Glomerular visceral epithelial cell (primary cell): ENCODE results near the gene NFKBIA.
A peak's percentile ranks its signal among the peaks of the same experiment; 100 is the strongest.
"Not testable (repeated sequence)": the region's sequence is repeated elsewhere in the genome, so short reads cannot be mapped to it uniquely, and the experiment has no call there.

Experiments
- DNase-seq: peaks from one replicate; pipeline ENCODE4 v3.0.0-alpha.2; 2016; ENCODE audit errors: extremely low spot score

The NFKBIA gene, protein sequence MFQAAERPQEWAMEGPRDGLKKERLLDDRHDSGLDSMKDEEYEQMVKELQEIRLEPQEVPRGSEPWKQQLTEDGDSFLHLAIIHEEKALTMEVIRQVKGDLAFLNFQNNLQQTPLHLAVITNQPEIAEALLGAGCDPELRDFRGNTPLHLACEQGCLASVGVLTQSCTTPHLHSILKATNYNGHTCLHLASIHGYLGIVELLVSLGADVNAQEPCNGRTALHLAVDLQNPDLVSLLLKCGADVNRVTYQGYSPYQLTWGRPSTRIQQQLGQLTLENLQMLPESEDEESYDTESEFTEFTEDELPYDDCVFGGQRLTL

DNA sequence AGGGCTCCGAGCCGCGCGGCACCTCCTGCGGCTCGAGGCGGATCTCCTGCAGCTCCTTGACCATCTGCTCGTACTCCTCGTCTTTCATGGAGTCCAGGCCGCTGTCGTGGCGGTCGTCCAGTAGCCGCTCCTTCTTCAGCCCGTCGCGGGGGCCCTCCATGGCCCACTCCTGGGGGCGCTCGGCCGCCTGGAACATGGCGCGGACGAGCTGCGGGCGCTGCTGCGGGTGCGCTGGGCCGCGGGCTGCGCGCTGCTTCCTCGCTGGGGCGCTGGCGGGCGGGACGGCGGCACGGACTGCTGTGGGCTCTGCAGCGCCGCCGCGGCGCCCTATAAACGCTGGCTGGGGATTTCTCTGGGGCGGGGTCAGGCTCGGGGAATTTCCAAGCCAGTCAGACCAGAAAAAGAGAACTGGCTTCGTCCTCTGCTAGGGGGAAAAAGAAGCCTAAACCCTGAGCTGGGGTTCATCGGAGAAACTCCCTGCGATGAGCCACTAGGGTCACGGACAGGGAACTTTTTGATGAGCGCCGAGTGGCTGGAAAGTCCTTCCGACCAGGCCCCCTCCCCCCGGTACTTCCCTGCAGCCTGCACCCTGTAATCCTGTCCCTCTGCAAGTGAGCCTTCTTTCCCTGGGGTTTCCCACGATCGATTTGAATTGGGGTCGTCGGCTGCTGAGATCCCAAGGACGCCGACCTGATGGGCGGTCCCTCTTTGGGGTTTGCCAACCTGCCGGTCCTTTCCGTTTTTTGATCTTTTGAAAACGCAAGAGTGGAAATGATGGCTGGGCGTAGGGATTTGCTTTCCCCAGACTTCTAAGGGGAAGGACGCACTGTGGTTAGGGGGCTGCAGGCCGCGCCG, at the start of gene NFKBIA:
NFKBIA (minus strand) TSS at position 301 of the 855 bp plus-strand sequence; CDS start at position 196, 105 bp downstream.
- DNase-seq: peak; percentile 92

DNA sequence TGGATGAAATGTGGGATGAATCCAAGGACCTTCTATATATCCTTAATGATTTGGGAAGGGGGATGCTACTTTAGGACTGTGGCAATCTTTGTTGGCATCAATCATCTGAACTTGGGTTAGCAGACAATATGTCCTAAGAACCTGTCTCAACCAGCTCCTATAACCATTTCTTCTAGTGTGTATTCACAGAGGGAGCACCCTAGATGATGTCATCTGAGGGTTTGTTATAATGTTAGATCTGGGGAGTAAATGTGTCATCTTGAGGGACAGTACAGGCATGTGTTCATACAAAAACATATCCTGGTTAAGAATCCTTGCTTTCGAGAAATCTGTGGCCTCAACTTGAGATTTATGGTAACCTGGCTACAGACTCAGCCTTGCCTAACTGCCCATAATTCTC, 41.9 kb upstream of the NFKBIA start:
- DNase-seq: no peak

DNA sequence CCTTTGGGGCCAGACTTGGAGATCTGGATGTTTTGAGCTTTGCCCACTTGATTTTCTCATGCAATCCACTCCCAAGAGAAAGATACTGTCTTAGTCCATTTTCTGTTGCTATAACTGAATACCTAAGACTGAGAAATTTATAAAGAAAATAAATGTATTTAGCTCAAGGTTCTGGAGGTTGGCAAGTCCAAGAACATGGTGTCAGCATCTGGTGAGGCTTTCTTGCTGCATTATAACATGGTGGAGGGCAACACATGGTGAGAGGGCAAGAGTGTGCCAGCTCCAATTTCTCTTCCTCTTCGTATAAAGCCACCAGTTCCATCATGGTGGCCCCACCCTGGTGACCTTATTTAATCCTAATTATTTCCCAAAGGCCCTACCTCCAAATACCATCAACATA, 39.6 kb upstream of the NFKBIA start:
- DNase-seq: no peak

DNA sequence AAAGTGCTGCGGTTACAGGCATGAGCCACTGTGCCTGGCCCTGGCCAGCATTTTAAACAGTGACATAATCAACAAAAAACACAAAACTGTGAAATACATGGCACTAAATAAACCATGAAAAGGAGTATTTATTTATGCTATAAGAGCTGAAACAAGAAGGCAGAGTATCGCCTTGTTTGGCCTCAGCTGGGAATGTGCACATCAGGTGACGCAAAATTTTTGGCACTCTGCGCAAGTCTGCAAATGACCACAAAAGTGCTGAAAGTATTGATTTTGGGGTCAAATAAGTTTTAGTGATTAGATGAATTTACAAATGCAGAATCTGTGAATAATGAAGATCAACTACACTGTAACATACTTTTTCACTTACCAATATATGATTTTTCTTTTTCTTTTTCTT, 36.6 kb upstream of the NFKBIA start:
- no peak for DNase-seq

DNA sequence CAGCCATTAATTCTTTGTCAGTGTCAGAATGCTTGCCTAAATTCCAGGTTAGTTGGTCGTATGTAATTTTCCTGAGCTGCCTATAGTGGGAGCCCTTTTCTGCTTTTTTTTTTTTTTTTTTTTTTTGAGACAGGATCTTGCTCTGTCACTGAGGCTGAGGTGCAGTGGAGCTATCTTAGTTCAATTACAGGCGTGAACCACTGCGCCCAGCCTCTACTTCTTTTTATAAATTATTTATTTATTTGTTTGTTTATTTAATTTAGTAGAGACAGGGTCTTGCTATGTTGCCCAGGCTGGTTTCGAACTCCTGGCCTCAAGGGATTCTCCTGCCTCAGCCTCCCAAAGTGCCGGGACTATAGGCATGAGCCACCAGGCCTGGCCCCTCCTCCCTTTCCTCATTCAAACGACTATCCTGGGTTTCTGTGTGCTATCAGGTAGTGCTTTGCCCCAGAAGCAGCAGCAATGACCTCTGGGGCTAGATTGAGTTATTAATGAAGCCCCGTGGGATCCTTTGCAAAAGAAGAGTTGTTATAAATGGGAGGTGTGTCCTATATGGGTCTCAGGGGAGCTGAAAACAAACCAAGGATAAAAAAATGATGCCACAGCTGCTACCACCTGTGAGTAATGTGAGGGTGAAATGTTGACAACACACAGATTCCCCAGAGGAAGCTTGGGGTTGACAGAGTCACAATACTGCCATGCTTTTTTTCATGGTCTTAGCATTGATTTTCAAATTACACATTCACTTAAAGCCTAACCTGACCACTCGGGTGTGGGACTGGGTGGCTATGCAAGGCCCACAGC, 34.6 kb upstream of the NFKBIA start:
- no peak for DNase-seq

DNA sequence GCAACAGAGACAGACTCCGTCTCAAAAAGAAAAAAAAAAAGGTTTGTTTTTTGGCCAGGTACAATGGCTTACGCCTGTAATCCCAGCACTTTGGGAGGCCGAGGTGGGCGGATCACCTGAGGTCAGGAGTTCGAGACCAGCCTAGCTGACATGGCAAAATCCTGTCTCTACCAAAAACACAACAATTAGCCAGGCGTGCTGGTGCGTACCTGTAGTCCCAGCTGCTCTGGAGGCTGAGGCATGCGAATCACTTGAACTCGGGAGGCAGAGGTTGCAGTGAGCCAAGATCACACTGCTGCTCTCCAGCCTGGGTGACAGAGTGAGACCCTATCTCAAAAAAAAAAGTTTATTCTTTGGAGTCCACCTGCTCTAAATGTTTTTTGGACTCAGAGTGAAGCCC, 33.9 kb upstream of the NFKBIA start:
- DNase-seq: not testable (repeated sequence)

DNA sequence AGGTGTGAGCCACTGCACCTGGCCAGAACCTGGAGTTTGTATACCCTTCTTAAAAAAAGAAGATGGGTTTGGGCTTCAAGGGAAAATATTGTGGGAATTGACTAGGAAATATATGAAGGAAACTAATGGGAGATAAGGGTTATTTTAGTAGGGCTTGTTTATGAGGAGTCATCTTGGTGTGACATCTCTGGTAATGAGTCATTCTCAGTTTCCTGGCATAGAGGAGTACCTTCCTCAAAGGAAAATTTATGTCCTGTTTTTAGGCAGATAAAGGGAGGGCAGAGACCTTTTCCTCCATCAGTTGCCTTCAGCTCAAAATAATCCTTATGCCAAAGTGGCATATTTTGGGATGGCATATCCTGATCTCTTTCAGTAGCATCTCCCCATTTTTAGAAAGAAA, 30.6 kb upstream of the NFKBIA start:
- DNase-seq: no peak

DNA sequence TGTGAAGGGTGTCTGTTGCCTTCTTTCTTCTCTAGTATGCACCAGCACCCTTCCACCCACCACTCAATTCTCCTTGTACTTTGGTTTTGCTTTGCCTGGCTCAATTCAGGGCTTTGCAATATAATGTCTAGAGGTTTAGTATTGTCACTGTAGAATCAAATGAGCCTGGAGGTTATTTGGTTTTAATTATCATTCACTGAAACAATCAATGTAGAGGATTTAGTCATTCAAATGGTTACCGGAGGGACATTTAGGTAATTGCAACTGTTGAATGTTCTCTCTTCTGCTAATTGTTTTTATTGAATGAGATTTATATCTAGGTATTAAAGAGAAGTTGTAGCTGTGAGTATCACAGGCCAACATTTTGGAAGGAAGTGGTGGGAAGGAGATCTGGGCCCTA, 29.3 kb upstream of the NFKBIA start:
- DNase-seq: no peak

DNA sequence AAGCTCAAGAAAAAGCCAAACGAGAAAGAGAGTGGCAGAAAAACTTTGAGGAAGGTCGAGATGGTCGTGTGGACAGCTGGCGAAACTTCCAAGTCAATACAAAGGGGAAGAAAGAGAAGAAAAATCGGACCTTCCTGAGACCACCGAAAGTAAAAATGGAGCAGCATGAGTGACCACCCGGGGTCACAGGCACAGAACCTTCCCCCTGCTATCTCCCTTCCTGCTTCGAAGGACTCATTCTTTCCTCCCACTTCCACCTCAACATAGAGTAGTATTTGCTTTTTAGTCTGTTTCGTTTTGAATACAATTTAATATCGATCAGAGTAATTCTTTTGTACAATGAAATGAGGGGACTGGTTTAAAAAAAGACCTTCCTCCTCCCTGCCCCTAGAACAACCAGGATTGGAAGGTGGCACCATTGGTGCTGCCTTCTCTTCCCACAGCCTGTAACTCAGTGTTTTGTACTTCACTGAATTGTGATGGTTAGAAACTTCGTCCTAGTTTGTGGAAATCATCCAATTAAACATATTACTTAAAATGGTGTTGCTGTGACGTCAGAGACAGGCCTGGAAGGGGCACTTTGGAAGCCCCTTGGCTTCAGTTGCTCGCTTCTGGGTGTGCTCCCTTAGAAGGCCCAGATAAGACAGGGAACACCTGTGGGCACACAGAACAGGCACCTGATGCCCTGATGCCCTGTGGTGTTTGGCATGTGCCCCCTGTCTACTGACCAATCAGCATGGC, 26.1 kb upstream of the NFKBIA start:
- DNase-seq: no peak

DNA sequence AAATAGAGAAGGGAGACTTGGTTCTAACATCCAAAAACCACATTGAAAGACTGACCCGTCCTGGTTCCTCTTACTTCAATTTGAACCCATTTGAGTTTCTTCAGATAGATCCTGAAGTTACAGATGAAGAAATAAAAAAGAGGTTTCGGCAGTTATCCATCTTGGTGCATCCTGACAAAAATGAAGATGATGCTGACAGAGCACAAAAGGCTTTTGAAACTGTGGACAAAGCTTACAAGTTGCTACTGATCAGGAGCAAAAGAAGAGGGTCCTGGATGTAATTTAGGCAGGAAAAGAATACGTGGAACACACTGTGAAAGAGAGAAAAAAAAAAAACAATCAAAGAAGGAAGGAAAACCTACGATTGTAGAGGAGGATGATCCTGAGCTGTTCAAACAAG, 25.4 kb upstream of the NFKBIA start:
- DNase-seq: no peak

DNA sequence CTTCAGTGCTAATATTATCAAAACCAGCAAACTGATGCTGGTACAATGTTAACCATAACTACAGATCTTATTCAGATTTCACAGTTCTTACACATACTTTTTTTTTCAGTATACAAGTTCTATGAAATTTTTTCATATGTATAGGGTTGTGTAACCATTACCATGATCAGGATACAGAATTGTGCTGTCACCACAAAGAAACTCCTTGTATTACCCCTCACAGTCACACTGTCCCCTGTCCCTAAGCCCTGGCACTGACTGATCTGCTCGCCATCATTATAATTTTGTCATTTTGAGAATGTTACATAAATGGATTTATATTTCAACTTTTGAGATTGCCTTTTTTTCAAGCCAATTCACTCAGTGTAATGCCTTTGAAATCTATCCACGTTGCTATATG, 21.3 kb upstream of the NFKBIA start:
- no peak for DNase-seq

DNA sequence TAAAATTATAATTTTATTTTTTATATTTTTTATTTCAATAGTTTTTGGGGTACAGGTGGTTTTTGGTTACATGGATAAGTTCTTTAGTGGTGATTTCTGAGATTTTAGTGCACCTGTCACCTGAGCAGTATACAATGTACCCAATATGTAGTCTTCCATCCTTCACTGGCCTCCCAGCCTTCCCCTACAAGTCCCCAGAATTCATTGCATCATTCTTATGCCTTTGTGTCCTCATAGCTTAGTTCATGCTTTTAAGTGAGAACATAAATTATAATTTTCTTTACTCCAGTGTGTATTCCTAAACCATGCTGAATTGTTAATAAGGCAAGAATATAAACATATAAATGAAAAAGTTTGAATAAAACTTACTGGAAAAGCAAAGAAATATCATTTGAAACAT, 19.1 kb upstream of the NFKBIA start:
- DNase-seq: no peak

DNA sequence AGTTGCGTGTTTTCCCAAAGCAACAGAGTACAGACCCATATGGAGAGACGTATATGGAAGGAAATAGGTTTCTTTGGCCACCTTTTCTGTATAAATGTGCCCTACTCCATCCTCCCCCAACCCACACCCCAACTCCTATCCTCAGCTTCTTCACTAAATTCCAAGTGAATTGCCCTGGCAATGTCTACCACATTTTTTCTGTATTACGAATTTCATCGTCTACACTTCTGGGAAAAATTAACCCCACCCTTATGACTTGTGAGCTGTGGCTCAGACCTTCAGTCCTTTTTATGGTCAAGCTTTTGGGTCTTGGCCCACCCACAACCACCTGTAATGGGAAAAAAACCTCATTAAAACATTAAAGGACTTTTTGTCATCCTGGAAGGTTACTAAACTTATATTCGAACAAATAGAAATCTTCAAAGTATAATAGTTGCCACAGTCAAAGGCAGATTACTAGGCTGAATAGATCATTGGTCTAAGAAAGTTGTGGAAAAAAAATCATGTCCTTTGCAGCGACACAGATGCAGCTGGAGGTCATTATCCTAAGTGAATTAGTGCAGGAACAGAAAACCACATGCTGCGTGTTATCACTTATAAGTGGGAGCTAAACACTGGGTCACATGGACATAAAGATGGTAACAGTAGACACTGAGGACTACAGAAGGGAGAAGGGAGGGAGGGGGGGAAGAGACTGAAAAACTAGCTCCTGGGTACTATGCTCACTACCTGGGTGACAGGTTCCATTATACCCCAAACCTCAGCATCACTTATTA, 15.7 kb upstream of the NFKBIA start:
- DNase-seq: peak; percentile 64

DNA sequence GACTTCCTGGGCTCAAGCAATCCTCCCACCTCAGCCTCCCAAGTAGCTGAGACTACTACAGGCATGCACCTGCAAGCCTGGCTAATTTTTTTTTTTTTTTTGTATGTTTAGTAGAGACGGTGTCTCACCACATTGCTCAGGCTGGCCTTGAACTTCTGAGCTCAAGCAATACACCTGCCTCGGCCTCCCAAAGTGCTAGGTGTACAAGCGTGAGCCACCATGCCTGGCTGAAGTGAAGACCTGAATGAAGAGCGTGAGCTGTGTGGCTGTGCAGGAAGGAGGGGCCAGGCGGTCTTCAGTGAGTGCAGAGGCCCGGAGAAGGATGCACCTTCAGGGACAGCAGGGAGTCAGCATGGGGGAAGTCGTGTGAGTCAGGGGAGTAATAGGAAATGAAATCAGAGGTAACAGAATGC, 14.9 kb upstream of the NFKBIA start:
- DNase-seq: peak; percentile 60

DNA sequence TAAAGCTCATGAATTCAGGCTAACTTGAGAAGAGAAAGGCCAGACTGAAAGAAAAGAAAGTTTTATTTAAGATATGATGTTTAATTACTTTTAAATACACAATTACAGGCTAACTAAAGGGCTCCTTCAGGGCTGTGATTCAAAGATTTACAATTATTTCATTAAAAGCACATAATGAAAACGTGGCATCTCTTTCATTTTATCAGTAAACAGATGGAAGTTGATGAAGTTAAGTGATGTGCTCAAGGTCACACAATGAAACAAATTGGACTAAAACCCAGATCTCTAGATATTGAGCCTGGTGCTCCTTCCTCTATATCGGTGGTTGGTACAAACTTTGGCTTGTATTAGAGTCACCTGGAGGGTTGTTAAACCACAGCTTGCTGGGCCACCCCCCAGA, 13.5 kb upstream of the NFKBIA start:
- no peak for DNase-seq

DNA sequence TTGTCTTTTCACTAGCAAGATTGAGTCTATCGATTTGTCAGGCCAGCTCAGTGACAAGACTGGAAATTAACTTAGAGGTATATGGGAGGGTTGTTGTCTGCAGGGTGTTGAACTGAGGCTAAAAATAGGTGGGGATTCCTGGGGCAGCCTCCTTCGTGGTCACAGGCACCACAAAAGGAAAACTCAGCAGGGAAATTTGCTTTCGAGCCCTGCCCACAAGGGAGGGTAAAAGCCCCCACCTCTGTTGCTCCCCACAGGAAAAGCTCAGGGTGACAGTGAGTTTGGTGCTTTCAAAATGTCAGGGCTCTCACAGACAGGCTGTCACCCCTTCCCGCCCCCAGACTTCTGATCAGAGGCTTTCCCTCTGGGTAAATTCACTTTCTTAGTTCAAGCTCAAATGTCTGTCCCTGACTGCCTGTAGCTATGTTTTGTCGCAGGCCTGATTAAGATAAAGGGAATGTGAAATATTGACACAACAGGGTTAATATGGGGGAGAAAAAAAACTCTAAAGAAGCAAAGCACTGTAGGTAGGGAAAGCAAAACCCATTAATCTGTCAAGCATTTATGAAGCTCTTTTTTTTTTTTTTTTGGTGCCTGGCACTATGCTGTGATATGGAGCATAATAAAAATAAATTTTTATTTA, 11.7 kb upstream of the NFKBIA start:
- no peak for DNase-seq

DNA sequence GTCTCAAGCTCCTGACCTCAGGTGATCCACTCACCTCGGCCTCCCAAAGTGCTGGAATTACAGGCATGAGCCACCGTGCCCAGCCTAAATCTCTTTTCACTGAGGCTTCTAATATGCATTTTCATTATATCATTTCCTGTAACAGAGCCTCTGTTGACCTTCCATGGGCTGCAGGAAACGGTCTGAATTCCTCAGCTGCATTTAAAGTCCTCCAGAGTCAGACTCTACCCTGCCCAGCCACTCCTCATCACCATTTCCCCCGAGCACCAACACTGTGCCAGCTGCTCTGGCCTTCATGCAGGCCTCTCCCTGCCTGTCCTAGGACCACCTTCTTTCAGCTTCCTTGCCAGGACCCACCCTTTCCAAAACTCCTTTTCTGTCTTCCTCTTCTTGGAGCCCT, 9.8 kb upstream of the NFKBIA start:
- DNase-seq: peak; percentile 50

DNA sequence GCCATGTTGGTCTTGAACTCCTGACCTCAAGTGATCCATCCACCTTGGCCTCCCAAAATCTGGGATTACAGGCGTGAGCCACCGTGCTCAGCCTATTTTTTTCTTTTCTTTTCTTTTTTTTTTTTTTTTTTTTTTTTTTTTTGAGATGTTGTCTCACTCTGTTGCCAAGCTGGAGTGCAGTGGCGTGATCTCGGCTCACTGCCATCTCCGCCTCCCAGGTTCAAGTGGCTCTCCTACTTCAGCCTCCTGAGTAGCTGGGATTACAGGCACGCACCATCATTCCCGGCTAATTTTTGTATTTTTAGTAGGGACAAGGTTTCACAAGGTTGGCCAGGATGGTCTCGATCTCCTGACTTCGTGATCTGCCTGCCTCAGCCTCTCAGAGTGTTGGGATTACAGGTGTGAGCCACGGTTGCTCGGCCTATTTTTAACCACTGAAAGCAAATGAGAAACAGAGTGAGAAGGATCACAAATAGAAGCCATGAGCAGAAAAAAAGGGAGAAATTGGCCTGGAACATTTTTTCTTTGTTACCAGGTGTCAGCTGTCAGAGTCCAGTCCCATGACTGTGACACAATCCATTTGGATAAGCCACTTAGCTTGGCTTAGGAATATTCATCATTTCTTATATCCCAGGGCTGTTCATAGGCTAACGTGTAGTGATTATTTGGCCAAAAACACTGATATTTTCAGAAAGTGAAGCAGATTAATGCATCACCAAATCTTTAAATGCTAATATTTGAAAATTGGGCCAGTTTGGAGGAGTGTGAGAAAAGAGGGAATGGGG, 7.9 kb upstream of the NFKBIA start:
- no peak for DNase-seq

DNA sequence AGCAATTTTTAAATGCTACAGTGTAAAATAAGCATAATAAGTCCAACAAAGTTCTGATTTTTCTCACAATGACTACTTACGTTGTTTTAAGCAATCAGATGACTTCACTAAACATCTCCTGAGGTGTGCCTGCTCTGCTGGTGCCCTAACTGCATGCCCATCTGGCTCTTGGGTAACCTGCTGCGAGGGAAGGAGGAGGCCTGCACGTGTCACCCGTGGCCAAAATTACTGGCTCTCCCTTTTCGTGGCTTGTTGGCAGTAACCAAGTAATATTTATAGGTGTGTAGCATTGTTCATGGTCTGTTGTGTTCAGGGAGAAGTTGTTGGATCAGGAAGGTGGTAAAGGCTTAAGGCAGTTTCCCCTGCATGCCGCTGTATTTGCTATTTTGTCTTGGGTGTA, 6.3 kb upstream of the NFKBIA start:
- DNase-seq: no peak

DNA sequence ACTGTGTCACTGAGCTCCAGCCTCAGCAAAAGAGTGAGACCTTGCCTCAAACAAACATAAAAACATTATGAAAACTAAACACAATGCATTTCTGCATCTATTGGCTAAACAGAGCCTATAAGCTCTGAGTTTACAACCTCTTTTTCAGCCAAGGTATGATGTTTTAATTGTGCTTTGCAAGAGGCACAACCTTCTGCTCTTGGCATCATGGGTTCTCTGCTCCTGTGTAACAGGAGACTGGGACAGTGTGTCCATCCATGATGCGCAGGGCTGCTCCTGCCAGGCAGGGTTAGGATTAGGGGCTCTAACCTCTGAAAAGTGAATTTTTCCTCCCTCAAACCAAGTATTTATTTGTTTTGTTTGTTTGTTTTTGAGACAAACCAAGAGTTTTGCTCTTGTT, 5.0 kb upstream of the NFKBIA start:
- DNase-seq: no peak
